ENCODE data around the gene JAZF1.

- TF ChIP-seq, protein P1, sequence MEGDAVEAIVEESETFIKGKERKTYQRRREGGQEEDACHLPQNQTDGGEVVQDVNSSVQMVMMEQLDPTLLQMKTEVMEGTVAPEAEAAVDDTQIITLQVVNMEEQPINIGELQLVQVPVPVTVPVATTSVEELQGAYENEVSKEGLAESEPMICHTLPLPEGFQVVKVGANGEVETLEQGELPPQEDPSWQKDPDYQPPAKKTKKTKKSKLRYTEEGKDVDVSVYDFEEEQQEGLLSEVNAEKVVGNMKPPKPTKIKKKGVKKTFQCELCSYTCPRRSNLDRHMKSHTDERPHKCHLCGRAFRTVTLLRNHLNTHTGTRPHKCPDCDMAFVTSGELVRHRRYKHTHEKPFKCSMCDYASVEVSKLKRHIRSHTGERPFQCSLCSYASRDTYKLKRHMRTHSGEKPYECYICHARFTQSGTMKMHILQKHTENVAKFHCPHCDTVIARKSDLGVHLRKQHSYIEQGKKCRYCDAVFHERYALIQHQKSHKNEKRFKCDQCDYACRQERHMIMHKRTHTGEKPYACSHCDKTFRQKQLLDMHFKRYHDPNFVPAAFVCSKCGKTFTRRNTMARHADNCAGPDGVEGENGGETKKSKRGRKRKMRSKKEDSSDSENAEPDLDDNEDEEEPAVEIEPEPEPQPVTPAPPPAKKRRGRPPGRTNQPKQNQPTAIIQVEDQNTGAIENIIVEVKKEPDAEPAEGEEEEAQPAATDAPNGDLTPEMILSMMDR (IDR thresholded peaks at IDR 0.05), result no peak
- no peak for TF ChIP-seq POLR2A (IDR thresholded peaks at IDR 0.05)
Observed at GRCh38 chr7:28013441-28013840, 167.2 kb downstream of the JAZF1 start.
